ENCODE results near the gene PHLDA1. TPM values are rescaled to one million over a fixed set of nuclear protein-coding genes. Genes with fewer than 3 reads are reported as not detected.

PHLDA1 gene
- total and polyA plus RNA-seq, 9 donors, result 3.8 to 37.7 (median 13.1) TPM

GRCh38 chr12:76055393-76055792, 23.8 kb upstream of the PHLDA1 start:
- Histone ChIP-seq H3K9me3 (no peaks in the 10 kb centered on the region), H3K4me3 (no peak overlapping the region), H3K27me3 (no peaks in the 10 kb centered on the region), H3K4me1 (ENCODE audit: insufficient read depth) (peaks cover 11% of the 10 kb centered on the region), H3K27ac (no peak overlapping the region), H3K36me3 (peaks cover 2% of the 10 kb centered on the region)
- TF ChIP-seq EP300 (IDR thresholded peaks at IDR 0.05) (no peak), CTCF (IDR thresholded peaks at IDR 0.05) (no peak), POLR2A (IDR thresholded peaks at IDR 0.05) (no peak)
- DNase-seq, result no peak
- WGBS, 3 donors, result 78 to 86% (median 83%) methylated on average over 2 of the region's 2 CpGs
- intact Hi-C loops (cut with DNase I), result no loop called here

- H3K4me3 ChIP-seq, result no peak overlapping the region
- no peaks in the 10 kb centered on the region for H3K27me3 ChIP-seq
- no peaks in the 10 kb centered on the region for H3K4me1 ChIP-seq (ENCODE audit: insufficient read depth)
- intact Hi-C loops (cut with DNase I), result no loop called here
- H3K27ac ChIP-seq, result no peak overlapping the region
- no peaks in the 10 kb centered on the region for H3K9me3 ChIP-seq
- DNase-seq, result no peak
- WGBS, 3 donors, result 76 to 88% (median 76%) methylated on average over 4 of the region's 4 CpGs
- TF ChIP-seq EP300 (IDR thresholded peaks at IDR 0.05) (no peak), POLR2A (IDR thresholded peaks at IDR 0.05) (no peak), CTCF (IDR thresholded peaks at IDR 0.05) (no peak)
- H3K36me3 ChIP-seq, result peaks cover 2% of the 10 kb centered on the region
Measured at GRCh38 chr12:76049575-76050251, 18.1 kb upstream of the PHLDA1 start.

- intact Hi-C loops (cut with DNase I), result no loop called here
- Histone ChIP-seq H3K4me3 (no peak overlapping the region), H3K4me1 (ENCODE audit: insufficient read depth) (no peaks in the 10 kb centered on the region), H3K27me3 (no peaks in the 10 kb centered on the region), H3K36me3 (peaks cover 2% of the 10 kb centered on the region), H3K9me3 (no peaks in the 10 kb centered on the region), H3K27ac (no peak overlapping the region)
- TF ChIP-seq POLR2A (IDR thresholded peaks at IDR 0.05), result no peak
- TF ChIP-seq CTCF (IDR thresholded peaks at IDR 0.05), result no peak
- TF ChIP-seq EP300 (IDR thresholded peaks at IDR 0.05), result no peak
- WGBS, 3 donors, result 86 to 87% (median 87%) methylated on average over 2 of the region's 2 CpGs
- no peak for DNase-seq
Measured at GRCh38 chr12:76047742-76048141, 16.2 kb upstream of the PHLDA1 start.

GRCh38 chr12:76047060-76047459, 15.5 kb upstream of the PHLDA1 start:
- intact Hi-C loops (cut with DNase I), result no loop called here
- H3K4me1 ChIP-seq (ENCODE audit: insufficient read depth), result no peaks in the 10 kb centered on the region
- no peak overlapping the region for H3K27ac ChIP-seq
- no peak for TF ChIP-seq POLR2A (IDR thresholded peaks at IDR 0.05)
- TF ChIP-seq CTCF (IDR thresholded peaks at IDR 0.05), result no peak
- TF ChIP-seq EP300 (IDR thresholded peaks at IDR 0.05), result no peak
- H3K27me3 ChIP-seq, result no peaks in the 10 kb centered on the region
- 93 to 98% (median 95%) methylated on average over 2 of the region's 2 CpGs for WGBS, 3 donors
- H3K36me3 ChIP-seq, result peaks cover 2% of the 10 kb centered on the region
- H3K4me3 ChIP-seq, result no peak overlapping the region
- DNase-seq, result no peak
- no peaks in the 10 kb centered on the region for H3K9me3 ChIP-seq
